HG03159 (cell line): ENCODE results near the gene NAPEPLD.
"Not testable (repeated sequence)": the region's sequence is repeated elsewhere in the genome, so short reads cannot be mapped to it uniquely, and the experiment has no call there.

Experiments
- ATAC-seq: cut with Tn5 transposase; IDR thresholded peaks from one replicate; pipeline ENCODE4 v1.9.1; 2021; ENCODE audit warnings: mild to moderate bottlenecking, moderate library complexity; ENCODE audit not compliant: unreplicated experiment

Gene NAPEPLD

GRCh38 chr7:103071000-103071399, 77.9 kb downstream of the NAPEPLD start:
- ATAC-seq: no peak

GRCh38 chr7:103068414-103069403, 80.2 kb downstream of the NAPEPLD start:
- no peak for ATAC-seq

GRCh38 chr7:103065667-103066066, 83.2 kb downstream of the NAPEPLD start:
- no peak for ATAC-seq

GRCh38 chr7:103063895-103064294, 85.0 kb downstream of the NAPEPLD start:
- no peak for ATAC-seq

- no peak for ATAC-seq
These were observed 89.4 kb downstream of the NAPEPLD start for GRCh38 chr7:103059471-103059870.

GRCh38 chr7:103058122-103058521, 90.8 kb downstream of the NAPEPLD start:
- ATAC-seq: no peak

GRCh38 chr7:103056006-103056405, 92.9 kb downstream of the NAPEPLD start:
- ATAC-seq: not testable (repeated sequence)

GRCh38 chr7:103051519-103051918, 97.4 kb downstream of the NAPEPLD start:
- no peak for ATAC-seq
